ENCODE measurements around the gene CLEC3B. TPM values are rescaled to one million over a fixed set of nuclear protein-coding genes. Genes with fewer than 3 reads are reported as not detected.
A peak's percentile ranks its signal among the peaks of the same experiment; 100 is the strongest.

The CLEC3B gene
- total and polyA plus RNA-seq, 11 donors = 34.8 to 205 (median 73.6) TPM

GRCh38 chr3:45029216-45029615 lies 3.1 kb downstream of the CLEC3B start:
- intact Hi-C loops (cut with DNase I) = loop anchor here in 1 of 10 donors (10.0 kb wide), 1 partner anchor 54 kb away; the partner anchor contains the start of genes EXOSC7 and ZDHHC3
- DNase-seq (no peak), ATAC-seq (no peak)
- peak overlapping the region in 10 of 12 donors; percentile 2 to 93 (median 70) for H3K27ac ChIP-seq
- TF ChIP-seq POLR2A (IDR thresholded peaks at IDR 0.05) (no peak), CTCF (IDR thresholded peaks at IDR 0.05) (no peak)
- peak overlapping the region in 9 of 12 donors; percentile 1 to 69 (median 61) for H3K4me3 ChIP-seq
- peaks cover 0 to 74% (median 46%) of the 10 kb centered on the region in 12 donors for H3K4me1 ChIP-seq
- no peaks in the 10 kb centered on the region for H3K27me3 ChIP-seq
- 65 to 84% (median 75%) methylated on average over 2 of the region's 2 CpGs for WGBS, 4 donors
- H3K9me3 ChIP-seq = no peaks in the 10 kb centered on the region
- peaks cover 0 to 29% (median 20%) of the 10 kb centered on the region in 9 donors for H3K36me3 ChIP-seq

GRCh38 chr3:45029661-45030060 lies 3.6 kb downstream of the CLEC3B start:
- Histone ChIP-seq H3K27me3 (no peaks in the 10 kb centered on the region), H3K36me3 (peaks cover 0 to 33% (median 20%) of the 10 kb centered on the region in 9 donors), H3K4me1 (peaks cover 0 to 74% (median 45%) of the 10 kb centered on the region in 12 donors), H3K9me3 (no peaks in the 10 kb centered on the region), H3K4me3 (peak overlapping the region in 5 of 12 donors; percentile 5 to 64 (median 63)), H3K27ac (peak overlapping the region in 5 of 12 donors; percentile 2 to 90 (median 72))
- TF ChIP-seq POLR2A (IDR thresholded peaks at IDR 0.05) (no peak), CTCF (IDR thresholded peaks at IDR 0.05) (no peak)
- WGBS, 4 donors = 32 to 80% (median 67%) methylated on average over 5 of the region's 5 CpGs
- ATAC-seq (peak in 2 of 4 donors; percentile 14 to 27), DNase-seq (peak in 2 of 5 donors; percentile 43 to 50)
- intact Hi-C loops (cut with DNase I) = loop anchor here in 7 of 10 donors (5.0 to 10.0 kb wide), 6 partner anchors 37 to 645 kb away; partner anchors contain the start of genes EXOSC7 (in 1 of the 7) and ZDHHC3 (in 1 of the 7)

- no peaks in the 10 kb centered on the region for H3K9me3 ChIP-seq
- no peak overlapping the region for H3K4me3 ChIP-seq
- no peaks in the 10 kb centered on the region for H3K27me3 ChIP-seq
- H3K4me1 ChIP-seq = peaks cover 0 to 71% (median 50%) of the 10 kb centered on the region in 12 donors
- DNase-seq (no peak), ATAC-seq (no peak)
- intact Hi-C loops (cut with DNase I) = loop anchor here in 6 of 10 donors (5.0 to 10.0 kb wide), 5 partner anchors 39 to 643 kb away; no protein-coding TSS in a partner anchor
- WGBS, 4 donors = 79 to 94% (median 92%) methylated on average over 2 to 3 of the region's 3 CpGs
- H3K36me3 ChIP-seq = peaks cover 0 to 33% (median 20%) of the 10 kb centered on the region in 9 donors
- TF ChIP-seq POLR2A (IDR thresholded peaks at IDR 0.05) (no peak), CTCF (IDR thresholded peaks at IDR 0.05) (no peak)
- H3K27ac ChIP-seq = no peak overlapping the region
These were observed 5.4 kb downstream of the CLEC3B start for GRCh38 chr3:45031531-45031930.

GRCh38 chr3:45032113-45032512 lies 6.0 kb downstream of the CLEC3B start:
- H3K4me1 ChIP-seq = peaks cover under 1 to 71% (median 54%) of the 10 kb centered on the region in 12 donors

More at GRCh38 chr3:45032113-45032512, 6.0 kb downstream of the CLEC3B start:
- H3K36me3 ChIP-seq = peaks cover 0 to 33% (median 20%) of the 10 kb centered on the region in 9 donors
- intact Hi-C loops (cut with DNase I) = loop anchor here in 6 of 10 donors (5.0 to 10.0 kb wide), 5 partner anchors 40 to 643 kb away; no protein-coding TSS in a partner anchor
- WGBS, 4 donors = 92 to 98% (median 97%) methylated on average over 2 of the region's 2 CpGs
- DNase-seq (no peak), ATAC-seq (no peak)
- H3K4me3 ChIP-seq = no peak overlapping the region
- no peaks in the 10 kb centered on the region for H3K27me3 ChIP-seq
- TF ChIP-seq POLR2A (IDR thresholded peaks at IDR 0.05) = no peak
- TF ChIP-seq CTCF (IDR thresholded peaks at IDR 0.05) = no peak
- no peaks in the 10 kb centered on the region for H3K9me3 ChIP-seq
- H3K27ac ChIP-seq = no peak overlapping the region
